HTERT RPE-1 (cell line): ENCODE data around the gene DENND4A.
"Not testable (repeated sequence)": the region's sequence is repeated elsewhere in the genome, so short reads cannot be mapped to it uniquely, and the experiment has no call there.

ENCODE experiments used
- in situ Hi-C: fragments of 300-500 bp; cut with MboI; formaldehyde crosslinking; loops from 4 replicates; pipeline ENCODE4 v1.14.3; 2020; ENCODE audit warnings: low sequenced_read_pairs

DENND4A gene

DNA sequence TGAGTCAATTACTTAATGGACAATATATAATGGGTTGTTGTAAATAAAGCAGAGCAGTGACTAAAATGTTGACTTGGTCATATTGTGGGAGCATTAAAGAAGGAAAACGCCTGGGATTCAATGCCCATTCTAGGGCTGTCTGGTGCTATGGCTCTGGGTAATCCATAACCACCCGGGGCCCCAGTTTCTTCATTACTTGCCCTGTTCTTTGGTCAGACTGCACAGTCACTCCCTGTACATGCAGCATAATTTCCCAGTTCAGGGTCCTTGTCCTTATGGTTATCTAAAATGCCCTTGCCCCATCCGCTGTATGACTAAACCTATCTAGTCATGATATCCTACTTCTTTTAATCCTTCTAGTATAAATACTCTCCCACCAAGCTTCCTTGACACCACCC is 27.5 kb upstream of the DENND4A start:
- in situ Hi-C loops: no loop called here

DNA sequence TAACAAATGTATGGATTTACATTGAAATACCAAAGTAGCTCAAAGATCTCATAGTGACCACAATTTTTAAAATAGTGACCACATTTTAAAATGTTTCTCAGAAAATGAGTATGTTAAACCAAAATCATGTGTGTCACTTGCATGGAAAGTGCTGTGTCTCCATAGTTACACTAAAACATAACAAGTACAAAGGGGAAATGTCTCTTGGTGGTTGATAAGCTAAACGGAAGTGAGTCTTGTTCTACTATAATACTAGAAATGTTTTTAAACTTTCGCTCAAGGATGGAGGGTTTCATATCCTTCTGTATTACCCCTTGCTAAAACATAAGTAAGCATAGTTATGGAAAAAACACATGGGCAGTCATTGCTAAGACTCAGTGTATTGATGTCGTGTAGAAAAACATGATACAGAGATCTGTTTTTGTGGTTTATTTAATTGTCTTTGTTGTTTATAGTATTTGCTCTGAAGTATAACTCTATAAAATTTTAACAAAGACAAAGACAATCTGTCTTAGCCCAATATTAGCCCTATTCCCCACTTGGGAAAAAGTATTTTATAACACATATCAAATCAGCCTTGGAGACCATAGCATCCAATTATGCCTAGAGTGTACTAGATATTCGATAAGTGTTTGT is 27.0 kb upstream of the DENND4A start:
- in situ Hi-C loops: no loop called here

DNA sequence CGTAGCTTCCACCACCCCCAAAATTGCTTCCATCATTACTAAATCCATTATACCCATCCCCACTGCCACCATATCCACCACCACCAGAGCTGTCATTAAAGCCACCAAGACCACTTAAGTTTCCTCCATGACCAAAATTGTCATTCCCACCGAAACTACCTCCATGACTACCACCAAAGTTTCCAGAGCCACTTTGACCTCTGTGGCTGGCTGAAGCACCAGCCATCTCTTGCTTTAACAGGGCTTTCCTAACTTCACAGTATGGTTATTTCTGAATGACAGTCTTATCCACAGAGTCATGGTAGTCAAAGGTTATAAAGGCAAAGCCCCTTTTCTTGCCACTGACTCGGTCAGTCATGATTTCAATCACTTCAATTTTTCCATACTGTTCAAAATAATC is 24.3 kb upstream of the DENND4A start:
- in situ Hi-C loops: no loop called here

DNA sequence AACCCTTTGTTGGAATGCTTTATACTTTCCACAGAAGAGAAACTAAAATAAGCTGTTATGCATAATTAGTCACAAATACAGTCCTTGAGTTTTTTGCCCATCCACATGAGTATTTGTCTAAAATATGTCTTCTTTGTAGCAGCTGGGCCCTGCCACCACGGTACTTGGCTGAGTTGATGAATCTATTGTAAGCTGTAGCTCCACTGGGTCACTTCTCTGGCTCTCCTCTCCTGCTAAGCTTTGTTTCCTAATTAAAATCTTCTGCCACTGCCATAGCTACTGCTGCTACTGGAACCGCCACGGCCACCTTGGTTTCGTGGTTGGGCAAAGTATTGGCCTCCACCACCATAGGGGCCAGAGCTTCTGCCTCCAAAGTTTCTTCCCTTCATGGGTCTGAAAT is 23.9 kb upstream of the DENND4A start:
- in situ Hi-C loops: not testable (repeated sequence)

DNA sequence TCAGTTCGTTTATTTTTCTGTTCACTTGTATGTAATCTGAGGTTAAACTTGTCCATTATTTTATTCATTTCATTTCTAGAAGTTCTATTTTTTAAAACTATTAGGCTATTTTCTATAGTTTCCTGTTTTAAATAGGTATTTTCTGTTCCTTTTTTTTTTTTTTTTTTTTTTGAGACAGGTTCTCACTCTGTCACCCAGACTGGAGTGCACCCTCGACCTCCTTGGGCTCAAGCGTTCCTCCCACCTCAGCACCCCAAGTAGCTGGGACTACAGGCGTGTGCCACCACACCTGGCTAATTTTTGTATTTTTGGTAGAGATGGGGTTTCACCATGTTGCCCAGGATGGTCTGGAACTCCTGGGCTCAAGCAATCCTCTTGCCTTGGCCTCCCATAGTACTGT is 22.2 kb upstream of the DENND4A start:
- in situ Hi-C loops: not testable (repeated sequence)

DNA sequence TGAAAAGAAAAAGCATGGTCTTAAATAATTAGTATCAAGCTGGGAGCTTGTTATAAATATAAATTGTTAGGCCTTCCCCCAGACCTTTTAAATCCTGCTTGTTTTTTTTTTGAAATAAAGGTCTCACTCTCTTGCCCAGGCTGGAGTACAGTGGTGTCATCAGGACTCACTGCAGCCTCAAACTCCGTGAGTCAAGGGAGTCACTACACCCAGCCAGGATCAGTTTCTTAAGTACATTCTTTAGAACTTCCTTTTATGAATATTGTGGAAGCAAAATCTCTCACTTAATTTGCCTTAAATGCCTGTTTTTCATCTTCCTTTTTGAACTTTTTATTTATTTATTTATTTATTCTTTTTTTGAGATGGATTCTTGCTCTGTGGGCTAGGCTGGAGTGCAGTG is 20.8 kb upstream of the DENND4A start:
- in situ Hi-C loops: no loop called here

DNA sequence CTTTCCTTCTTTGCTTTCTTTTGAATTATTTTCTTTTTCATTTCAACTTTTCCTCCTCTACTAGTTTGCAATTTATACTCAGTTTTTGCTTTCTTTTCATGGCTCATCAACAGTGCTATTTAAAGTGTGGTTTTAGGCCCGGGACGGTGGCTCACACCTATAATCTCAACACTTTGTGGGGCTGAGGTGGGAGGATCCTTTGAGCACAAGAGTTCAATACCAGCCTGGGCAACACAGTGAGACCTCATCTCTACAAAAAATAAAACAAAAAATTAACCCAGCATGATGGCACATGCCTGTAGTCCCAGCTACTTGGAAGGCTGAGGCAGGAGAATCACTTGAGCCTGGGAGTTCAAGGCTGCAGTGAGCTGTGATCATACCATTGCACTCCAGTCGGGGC is 20.4 kb upstream of the DENND4A start:
- in situ Hi-C loops: no loop called here

DNA sequence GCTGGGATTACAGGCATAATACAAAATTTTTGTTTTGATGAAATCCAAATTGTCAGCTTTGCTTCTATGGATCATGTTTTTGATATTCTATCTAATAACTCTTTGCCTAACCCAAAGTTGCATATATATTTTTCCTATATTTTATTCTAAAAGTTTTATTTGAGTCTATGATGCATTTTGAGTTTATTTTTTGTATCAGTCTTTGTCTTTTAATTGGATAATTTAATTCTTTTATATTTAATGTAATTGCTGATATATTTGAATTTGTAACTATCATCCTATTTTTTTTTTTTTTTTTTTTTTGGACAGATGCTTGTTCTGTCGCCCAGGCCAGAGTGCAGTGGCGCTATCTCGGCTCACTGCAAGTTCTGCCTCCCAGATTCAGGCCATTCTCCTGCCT is 19.7 kb upstream of the DENND4A start:
- in situ Hi-C loops: no loop called here

DNA sequence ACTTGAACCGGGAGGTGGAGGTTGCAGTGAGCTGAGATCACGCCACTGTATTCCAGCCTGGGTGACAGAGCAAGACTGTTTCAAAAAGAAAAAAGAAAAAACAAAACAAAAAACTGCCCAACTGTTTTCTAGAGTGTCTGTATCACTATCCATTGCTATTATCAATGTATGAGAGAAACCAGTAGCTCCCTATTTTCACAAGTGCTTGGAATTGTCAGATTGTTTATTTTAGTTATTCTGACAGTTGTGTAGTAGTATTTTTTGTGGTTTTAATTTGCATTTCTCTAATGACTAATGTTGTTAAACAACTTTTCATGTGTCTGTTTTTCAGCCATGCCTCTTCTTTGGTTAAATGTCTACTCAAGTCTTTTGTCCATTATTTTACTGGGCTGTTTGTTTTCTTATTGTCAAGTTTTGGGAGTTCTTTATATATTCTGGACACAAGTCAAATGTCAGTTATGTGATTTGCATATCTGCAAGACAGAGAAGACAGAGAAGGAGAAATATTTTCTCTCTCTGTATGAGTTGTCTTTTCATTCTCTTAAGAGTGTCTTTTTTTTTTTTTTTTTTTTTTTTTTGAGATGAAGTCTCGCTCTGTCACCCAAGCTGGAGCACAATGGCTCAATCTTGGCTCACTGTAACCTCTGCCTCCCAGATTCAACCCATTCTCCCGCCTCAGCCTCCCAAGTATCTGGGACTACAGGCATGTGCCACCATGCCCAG is 19.1 kb upstream of the DENND4A start:
- in situ Hi-C loops: not testable (repeated sequence)

DNA sequence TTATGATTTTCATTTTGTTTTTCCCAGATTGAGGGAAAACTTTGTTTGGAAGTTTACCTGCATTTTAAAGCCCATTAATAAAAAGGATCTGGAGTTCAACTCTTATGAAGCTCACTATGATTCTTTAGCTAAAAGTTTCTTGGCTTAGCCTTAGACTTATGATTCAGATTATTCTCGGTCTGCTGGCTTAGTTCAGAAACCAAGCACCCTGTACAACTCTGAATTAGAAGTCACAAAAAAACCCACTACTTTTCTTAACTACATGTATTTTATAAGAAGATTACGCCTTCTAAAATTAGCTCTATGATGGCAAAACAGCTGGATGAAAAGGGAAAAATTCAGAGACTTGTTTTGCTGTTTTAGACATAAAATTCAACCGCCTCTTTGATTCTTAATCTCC is 14.3 kb upstream of the DENND4A start:
- in situ Hi-C loops: no loop called here

DNA sequence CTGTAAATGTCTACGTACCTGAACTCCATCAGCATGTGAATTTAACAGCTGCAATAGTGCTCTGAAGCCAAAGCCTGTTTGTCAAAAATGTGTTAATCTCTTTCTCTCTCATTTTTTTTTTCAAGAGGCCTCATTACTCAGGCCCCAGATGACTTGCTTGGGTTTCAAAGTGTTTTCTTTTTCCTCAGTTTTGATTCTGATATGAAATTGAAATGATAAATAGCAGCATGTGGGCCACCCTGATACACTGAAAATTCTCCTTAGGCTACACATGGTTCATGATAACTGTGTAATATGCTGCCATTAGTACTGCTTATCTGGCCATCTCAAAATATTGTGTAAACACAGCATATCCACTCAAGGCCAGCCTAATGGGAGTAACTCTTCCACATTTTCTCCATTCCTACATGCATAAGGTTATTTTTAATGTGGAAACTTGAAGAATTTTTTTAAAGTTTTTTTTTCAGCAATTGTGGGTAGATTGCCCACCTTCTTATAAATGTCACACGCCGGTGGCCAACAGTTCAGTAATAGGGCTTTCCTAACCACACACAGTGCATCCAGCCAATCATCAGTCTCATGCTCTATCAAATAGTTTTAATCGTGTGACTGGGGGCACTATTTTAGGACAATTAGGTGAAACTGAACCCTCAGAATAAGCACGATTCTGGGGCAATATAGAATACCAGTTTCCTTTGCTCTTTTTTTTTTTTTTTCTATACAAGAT is 13.1 kb upstream of the DENND4A start:
- in situ Hi-C loops: no loop called here

DNA sequence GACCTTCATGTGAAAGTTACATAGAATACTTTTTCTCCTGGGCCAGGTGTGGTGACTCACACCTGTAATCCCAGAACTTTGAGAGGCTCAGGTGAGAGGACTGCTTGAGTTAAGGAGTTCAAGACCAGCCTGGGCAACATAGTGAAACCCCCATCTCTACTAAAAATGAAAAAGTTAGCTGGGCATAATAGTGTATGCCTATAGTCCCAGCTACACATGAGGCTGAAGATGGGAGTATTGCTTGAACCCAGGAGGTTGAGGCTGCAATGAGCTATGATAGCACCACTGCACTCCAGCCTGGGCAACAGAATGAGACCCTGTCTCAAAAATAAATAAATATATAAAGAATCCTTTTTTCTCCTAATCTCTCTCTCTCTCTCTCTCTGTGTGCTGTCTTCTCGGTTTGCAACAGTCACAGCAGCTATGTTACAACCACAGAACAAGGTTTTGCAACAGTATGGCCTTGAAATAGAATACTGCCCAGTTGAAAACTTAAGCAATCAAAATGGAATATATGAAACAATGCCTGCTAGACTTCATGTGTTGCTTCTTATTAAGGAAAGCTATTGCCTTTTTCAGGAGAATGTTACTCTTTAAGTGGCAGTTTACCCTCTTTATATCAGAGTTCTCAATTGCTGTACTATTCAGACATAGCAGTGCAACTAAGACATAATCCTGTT is 12.3 kb upstream of the DENND4A start:
- in situ Hi-C loops: no loop called here

DNA sequence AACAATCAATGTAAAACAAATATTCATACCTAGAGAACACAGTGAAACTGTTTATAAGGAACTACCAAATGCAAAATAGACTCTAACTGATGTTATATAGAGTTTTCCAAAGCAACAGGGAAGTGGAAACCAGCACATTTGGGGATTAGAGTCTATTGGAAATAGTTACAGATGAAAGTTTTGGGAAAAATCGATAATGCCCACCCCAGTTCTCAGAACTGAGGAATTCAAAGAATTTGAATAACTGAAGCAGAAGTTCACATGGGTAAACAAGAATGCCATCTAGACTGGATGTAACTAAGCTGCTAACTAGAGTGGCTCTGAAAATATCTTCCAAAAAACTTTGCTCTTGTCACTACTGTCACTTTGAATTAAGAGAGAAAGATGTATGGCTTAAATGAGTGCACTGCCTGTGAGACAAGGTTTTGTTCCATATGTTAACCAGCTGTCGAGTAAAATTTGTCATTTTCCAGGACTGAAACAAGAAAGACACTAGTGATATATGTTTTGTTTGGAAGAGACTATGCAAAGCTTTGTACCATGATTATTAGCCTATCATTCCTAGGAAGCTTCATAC is 9.2 kb upstream of the DENND4A start:
- in situ Hi-C loops: no loop called here

DNA sequence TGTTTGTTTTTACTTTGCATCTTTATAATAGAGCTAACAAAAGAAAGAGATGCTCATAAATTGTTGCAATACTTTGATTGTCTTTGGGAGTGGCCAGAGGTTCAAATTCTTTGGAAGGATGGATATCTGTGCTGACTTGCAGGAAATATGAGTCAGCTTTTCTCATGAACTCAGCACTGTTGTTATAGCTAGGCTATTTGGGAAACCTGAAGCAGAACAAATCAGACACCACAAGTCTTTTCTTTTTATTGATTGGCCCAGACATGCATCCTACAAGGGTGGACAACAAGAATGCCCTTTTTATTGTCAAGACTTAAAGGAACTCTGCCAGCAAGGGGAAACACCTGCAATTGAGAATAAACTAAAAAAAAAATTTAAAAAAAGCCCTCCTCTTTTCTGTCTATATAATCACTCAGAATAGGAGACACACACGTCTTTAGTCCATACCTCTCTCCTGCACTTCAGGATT is 4.6 kb upstream of the DENND4A start:
- in situ Hi-C loops: no loop called here

DNA sequence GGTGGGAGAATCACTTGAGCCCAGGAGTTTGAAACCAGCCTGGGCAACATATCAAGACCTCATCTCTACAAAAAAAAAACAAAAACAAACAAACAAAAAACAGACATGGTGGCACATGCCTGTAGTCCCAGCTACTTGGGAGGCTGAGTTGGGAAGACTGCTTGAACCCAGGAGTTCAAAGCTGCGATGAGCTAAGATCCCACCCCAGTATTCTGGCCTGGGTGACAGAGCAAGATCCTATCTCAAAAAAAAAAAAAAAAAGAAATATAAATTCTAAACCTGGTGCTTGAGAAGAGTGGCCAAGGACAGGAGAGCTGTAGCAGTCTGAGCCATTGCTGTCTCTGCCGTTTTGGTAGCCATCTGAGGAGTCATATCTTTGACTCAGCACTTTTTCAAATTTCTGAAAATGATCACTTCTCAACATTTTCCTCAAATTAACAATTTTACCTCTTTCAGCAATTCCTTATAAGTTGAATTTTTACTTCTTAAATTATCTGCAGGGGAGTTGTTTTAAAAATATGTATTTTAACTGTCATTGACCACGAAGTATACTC is 3.6 kb upstream of the DENND4A start:
- in situ Hi-C loops: no loop called here

DNA sequence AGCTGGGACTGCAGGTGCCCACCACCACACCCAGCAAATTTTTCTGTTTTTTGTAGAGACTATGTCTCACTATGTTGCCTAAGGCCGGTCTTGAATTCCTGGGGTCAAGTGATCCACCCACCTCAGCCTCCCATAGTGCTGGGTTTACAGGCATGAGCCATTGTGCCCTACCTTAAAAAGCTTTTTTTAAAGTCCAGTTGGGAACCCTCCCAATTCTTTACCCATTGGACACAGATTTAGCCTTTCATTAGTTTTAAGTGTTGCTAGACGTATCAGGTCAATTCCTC is 1.7 kb upstream of the DENND4A start:
- in situ Hi-C loops: no loop called here

DNA sequence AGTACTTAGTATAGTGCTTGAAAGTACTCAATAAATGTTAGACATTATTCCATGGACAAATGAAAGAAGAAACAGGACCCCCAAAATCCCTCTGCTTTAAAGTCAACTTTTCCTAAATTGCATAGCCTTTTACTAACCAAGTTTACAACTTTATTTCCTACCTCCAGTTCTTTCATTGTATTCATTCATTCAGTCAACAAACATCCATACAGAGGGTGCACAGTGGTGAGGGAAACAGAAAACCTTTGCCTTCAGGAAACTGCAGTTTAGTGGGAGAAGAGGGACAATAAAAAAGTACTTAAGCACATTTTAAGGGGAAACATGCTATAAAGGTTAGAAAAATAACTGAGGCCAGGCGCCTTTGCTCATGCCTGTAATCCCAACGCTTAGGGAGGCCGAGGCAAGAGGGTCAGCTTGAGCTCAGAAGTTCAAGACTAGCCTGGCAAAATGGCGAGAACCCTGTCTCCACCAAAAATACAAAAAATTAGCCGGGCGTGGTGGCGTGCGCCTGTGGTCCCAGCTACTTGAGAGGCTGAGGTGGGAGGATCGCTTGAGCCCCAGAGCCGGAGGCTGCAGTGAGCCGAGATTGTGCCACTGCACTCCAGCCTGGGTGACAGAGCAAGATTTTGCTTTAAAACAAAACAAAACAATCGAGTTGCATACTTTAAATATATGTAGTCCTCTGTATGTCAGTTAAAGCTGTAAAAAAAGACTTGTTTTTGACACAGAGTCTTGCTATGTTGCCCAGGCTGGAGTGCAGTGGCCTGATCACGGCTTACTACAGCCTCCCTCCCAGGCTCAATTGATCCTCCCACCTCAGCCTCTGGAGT is 1.1 kb upstream of the DENND4A start:
- in situ Hi-C loops: no loop called here

DNA sequence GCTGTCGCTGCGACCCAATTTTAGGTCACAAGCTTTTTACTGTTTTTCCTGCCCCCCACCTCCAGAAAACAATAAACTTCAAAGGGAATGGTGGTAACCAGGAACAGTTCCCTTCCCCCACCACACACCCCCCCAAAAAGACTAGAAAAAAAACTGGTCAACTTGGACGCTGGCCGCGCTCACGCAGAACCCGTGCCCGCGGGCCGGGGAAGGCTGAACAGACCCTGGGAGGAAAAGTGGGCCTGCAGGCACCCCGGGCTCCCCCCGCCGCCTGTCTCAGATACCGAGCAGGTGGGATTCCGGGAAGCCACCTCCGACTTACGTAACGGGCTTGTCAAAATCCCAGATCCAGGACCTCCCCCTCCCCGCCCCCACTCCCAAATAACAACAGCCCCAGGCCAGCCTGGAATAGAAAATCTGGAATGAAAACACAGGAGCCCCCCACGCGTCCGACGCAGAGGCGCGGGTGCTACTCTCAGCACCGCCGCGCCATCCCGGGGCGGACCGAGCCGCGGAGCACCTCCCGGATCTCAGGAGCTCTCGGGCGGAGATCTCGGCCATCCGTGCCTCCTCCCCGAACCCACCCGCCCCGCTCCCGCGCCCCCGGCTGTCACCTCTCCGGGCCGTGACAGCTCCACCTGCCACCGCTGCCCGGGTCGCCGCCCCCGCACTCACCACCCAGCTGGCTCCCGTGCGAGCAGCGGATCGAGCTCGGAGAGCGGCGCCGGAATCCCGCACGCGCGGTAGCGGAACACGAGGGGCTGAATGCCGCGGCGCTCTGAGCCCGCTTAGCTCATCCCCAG is 557 bp downstream of the DENND4A start:
- in situ Hi-C loops: no loop called here

DNA sequence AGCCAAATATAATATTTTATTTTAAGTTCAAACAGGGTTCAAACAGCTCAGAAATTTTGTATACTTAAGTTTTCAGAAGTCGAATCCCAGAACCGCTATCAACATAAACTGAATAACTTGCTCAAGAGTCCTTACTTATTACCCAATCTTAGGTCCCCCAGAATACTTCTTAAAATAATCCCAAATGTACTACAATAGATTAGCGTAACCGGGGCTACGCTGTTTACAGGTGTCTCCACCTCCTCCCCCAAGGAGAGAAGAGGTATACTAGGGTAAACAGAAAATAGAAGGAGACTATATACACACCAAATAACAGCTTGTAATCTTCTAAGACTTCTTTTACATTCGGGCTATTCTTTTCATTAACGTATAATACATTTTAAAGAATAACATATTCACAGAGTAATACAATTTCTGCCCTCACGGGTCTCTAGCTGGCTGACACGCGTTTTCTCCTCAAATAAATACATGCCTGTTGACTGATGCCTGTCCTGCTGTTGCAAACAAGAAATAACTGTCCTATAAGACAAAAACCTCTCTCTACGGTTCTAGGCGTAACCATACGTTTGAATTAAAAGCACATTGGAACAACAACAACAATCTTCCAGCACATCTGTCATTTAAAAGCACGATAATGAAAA is 1.3 kb downstream of the DENND4A start:
- in situ Hi-C loops: no loop called here
